Smooth muscle cell (in vitro differentiated cells): ENCODE measurements around the gene HJURP. TPM values are rescaled to one million over a fixed set of nuclear protein-coding genes. Genes with fewer than 3 reads are reported as not detected.

ENCODE experiments used
- DNase-seq: peaks from one replicate; lab custom pipeline; 2025; ENCODE audit not compliant: unreplicated experiment; lab: John Stamatoyannopoulos, UW
- H2AFZ ChIP-seq: fragments of 200-600 bp; sonication (generic); 2 replicates; pipeline ENCODE4 v1.6.0; 2016; ENCODE audit warnings: antibody characterized with exemption, low read depth, mild to moderate bottlenecking
- H3F3A ChIP-seq: fragments of 200-600 bp; sonication (generic); 2 replicates; pipeline ENCODE4 v1.6.0; 2017; ENCODE audit warnings: antibody characterized with exemption, low read depth
- H3K27ac ChIP-seq: fragments of 200-600 bp; sonication (generic); 2 replicates; pipeline ENCODE4 v1.5.1; 2016; ENCODE audit warnings: low read depth, mild to moderate bottlenecking
- H3K27me3 ChIP-seq: fragments of 200-600 bp; sonication (generic); 2 replicates; pipeline ENCODE4 v1.6.1; 2016; ENCODE audit warnings: low read depth, mild to moderate bottlenecking
- H3K36me3 ChIP-seq: fragments of 200-600 bp; sonication (generic); 2 replicates; pipeline ENCODE4 v1.5.1; 2016; ENCODE audit warnings: low read depth
- H3K4me1 ChIP-seq: fragments of 200-600 bp; sonication (generic); 2 replicates; pipeline ENCODE4 v1.5.1; 2016; ENCODE audit warnings: low read depth
- H3K4me2 ChIP-seq: fragments of 200-600 bp; sonication (generic); 2 replicates; pipeline ENCODE4 v1.6.0; 2016; ENCODE audit warnings: mild to moderate bottlenecking
- H3K4me3 ChIP-seq: fragments of 200-600 bp; sonication (generic); 2 replicates; pipeline ENCODE4 v1.5.1; 2016; ENCODE audit warnings: mild to moderate bottlenecking
- H3K79me2 ChIP-seq: fragments of 200-600 bp; sonication (generic); 2 replicates; pipeline ENCODE4 v1.6.0; 2016; ENCODE audit warnings: low read depth, mild to moderate bottlenecking
- H3K9ac ChIP-seq: fragments of 200-600 bp; sonication (generic); 2 replicates; pipeline ENCODE4 v1.6.0; 2016; ENCODE audit warnings: low read depth
- H3K9me3 ChIP-seq: fragments of 200-600 bp; sonication (generic); replicated peaks from 2 replicates; pipeline ENCODE4 v1.5.1; 2016; ENCODE audit warnings: low read depth
- H4K20me1 ChIP-seq: fragments of 200-600 bp; sonication (generic); 2 replicates; pipeline ENCODE4 v1.6.0; 2016; ENCODE audit warnings: low read depth
- WGBS: methylation state at CpG from one replicate; pipeline ENCODE4 v1.1.7; 2016; ENCODE audit warnings: low lambda C conversion rate; 5-methylcytosine and 5-hydroxymethylcytosine counted together
- polyA plus RNA-seq: library from polyadenylated mRNA; unstranded; fragments of >200 nt; fragmentation: Nextera tagmentation; extraction: Ambion mirVana; gene quantifications from 2 replicates; pipeline ENCODE4 v1.2.1, GENCODE V29; 2016
- total RNA-seq: library from RNA; depleted of rRNA; stranded (reverse); fragments of >200 nt; gene quantifications from 2 replicates; pipeline ENCODE4 v1.2.3, GENCODE V29; 2014
- TF ChIP-seq, protein P1 (sequence below): fragments of 200-600 bp; sonication (generic); IDR thresholded peaks from 2 replicates; pipeline ENCODE4 v1.5.1; 2017; ENCODE audit warnings: borderline replicate concordance, mild to moderate bottlenecking, antibody characterized with exemption; ENCODE audit not compliant: insufficient read depth, poor library complexity, severe bottlenecking

The HJURP gene
- total and polyA plus RNA-seq, 2 experiments from 2014 or later = 7.9 to 19.5 TPM

GRCh38 chr2:233819884-233820773, 34.2 kb downstream of the HJURP start:
- Histone ChIP-seq H3K4me2 (no peak overlapping the region), H3K9ac (no peak overlapping the region), H3K27ac (no peak overlapping the region), H3K4me1 (no peaks in the 10 kb centered on the region), H2AFZ (no peak overlapping the region), H3F3A (no peaks in the 10 kb centered on the region), H3K27me3 (no peaks in the 10 kb centered on the region), H3K4me3 (no peak overlapping the region), H3K36me3 (no peaks in the 10 kb centered on the region), H3K9me3 (no peaks in the 10 kb centered on the region), H4K20me1 (no peaks in the 10 kb centered on the region), H3K79me2 (no peaks in the 10 kb centered on the region)
- TF ChIP-seq, protein P1, sequence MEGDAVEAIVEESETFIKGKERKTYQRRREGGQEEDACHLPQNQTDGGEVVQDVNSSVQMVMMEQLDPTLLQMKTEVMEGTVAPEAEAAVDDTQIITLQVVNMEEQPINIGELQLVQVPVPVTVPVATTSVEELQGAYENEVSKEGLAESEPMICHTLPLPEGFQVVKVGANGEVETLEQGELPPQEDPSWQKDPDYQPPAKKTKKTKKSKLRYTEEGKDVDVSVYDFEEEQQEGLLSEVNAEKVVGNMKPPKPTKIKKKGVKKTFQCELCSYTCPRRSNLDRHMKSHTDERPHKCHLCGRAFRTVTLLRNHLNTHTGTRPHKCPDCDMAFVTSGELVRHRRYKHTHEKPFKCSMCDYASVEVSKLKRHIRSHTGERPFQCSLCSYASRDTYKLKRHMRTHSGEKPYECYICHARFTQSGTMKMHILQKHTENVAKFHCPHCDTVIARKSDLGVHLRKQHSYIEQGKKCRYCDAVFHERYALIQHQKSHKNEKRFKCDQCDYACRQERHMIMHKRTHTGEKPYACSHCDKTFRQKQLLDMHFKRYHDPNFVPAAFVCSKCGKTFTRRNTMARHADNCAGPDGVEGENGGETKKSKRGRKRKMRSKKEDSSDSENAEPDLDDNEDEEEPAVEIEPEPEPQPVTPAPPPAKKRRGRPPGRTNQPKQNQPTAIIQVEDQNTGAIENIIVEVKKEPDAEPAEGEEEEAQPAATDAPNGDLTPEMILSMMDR = no peak
- 93% methylated on average over 14 of the region's 18 CpGs for WGBS
- no peak for DNase-seq

- no peak overlapping the region for H3K4me3 ChIP-seq
- TF ChIP-seq, protein P1 = no peak
- 85% methylated on average over 17 of the region's 17 CpGs for WGBS
These were observed 35.4 kb downstream of the HJURP start for GRCh38 chr2:233818639-233819621.

GRCh38 chr2:233817995-233818638, 36.2 kb downstream of the HJURP start:
- Histone ChIP-seq H3K36me3 (no peaks in the 10 kb centered on the region), H3K9ac (no peak overlapping the region), H3F3A (no peaks in the 10 kb centered on the region), H3K4me1 (no peaks in the 10 kb centered on the region), H3K27ac (no peak overlapping the region), H2AFZ (no peak overlapping the region), H3K4me3 (no peak overlapping the region), H3K4me2 (no peak overlapping the region), H3K9me3 (no peaks in the 10 kb centered on the region), H3K79me2 (no peaks in the 10 kb centered on the region), H3K27me3 (no peaks in the 10 kb centered on the region), H4K20me1 (no peaks in the 10 kb centered on the region)
- no peak for DNase-seq
- TF ChIP-seq, protein P1 = no peak
- 97% methylated on average over 11 of the region's 11 CpGs for WGBS

More at GRCh38 chr2:233818639-233819621, 35.4 kb downstream of the HJURP start:
- no peaks in the 10 kb centered on the region for H3F3A ChIP-seq
- no peak overlapping the region for H3K9ac ChIP-seq
- H3K9me3 ChIP-seq = no peaks in the 10 kb centered on the region
- no peaks in the 10 kb centered on the region for H3K36me3 ChIP-seq
- H3K4me2 ChIP-seq = no peak overlapping the region
- DNase-seq = no peak
- no peaks in the 10 kb centered on the region for H3K79me2 ChIP-seq
- no peaks in the 10 kb centered on the region for H3K27me3 ChIP-seq
- no peak overlapping the region for H2AFZ ChIP-seq
- H3K27ac ChIP-seq = no peak overlapping the region
- H3K4me1 ChIP-seq = no peaks in the 10 kb centered on the region
- no peaks in the 10 kb centered on the region for H4K20me1 ChIP-seq
